ENCODE measurements around the gene SPRR5.

Gene SPRR5

DNA sequence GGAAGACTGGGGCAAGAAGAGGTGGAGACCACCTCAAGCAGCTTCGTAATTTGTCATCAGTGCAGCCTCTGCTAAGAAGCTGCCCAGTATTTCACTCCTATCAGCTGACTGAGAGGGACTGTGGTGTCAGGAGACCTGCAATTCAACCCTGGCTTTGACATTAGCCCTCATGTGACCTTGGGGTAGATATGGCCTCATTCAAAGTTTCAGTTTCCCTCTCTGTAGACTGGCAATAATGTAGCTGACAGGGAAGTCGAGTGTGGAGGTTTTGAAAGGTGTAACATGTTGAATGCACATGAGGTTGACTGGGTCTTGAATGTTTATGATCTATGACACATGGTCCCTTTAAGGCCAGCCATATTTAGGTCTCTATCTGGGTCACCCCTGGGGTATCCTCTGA is 21.2 kb downstream of the SPRR5 start:
- no peak overlapping the region for H3K27ac ChIP-seq (ENCODE audit: low read depth, low read length)
- H3K4me3 ChIP-seq (ENCODE audit: low read depth in 1 of 2, low read length in 2 of 2): no peak overlapping the region
- no peak overlapping the region for H3K9ac ChIP-seq (ENCODE audit: low read length)
- H3K36me3 ChIP-seq (ENCODE audit: insufficient read depth, low read length): no peaks in the 10 kb centered on the region
- H3K27me3 ChIP-seq (ENCODE audit: control insufficient read depth in 1 of 2, insufficient read depth in 2 of 2, low read length in 2 of 2): no peaks in the 10 kb centered on the region
- no peaks in the 10 kb centered on the region for H3K9me3 ChIP-seq (ENCODE audit: low read length)
- no peaks in the 10 kb centered on the region for H3K4me1 ChIP-seq (ENCODE audit: insufficient read depth, low read length)

DNA sequence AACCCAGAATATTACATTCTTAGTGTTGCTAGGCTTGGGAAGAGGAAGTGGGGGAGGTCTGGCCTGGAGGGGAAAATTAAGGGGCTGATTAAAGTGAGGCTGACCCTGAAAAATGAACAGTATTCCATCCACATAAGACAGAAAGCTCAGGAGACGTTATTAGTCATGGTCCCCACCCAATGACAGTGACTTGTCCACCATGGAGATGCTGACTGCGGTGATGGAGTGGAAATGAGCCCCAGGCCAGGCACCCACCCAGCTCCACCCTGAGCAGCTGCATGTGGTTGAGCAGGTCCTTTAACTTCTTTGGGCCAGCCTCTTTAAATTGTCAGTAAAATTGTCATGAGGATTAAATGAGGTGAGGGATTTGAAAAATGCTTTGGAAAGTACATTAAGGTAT is 22.0 kb downstream of the SPRR5 start:
- H3K4me3 ChIP-seq (ENCODE audit: low read depth in 1 of 2, low read length in 2 of 2): no peak overlapping the region
- H3K36me3 ChIP-seq (ENCODE audit: insufficient read depth, low read length): no peaks in the 10 kb centered on the region
- no peak overlapping the region for H3K27ac ChIP-seq (ENCODE audit: low read depth, low read length)
- no peaks in the 10 kb centered on the region for H3K27me3 ChIP-seq (ENCODE audit: control insufficient read depth in 1 of 2, insufficient read depth in 2 of 2, low read length in 2 of 2)
- no peaks in the 10 kb centered on the region for H3K4me1 ChIP-seq (ENCODE audit: insufficient read depth, low read length)
- no peak overlapping the region for H3K9ac ChIP-seq (ENCODE audit: low read length)
- H3K9me3 ChIP-seq (ENCODE audit: low read length): no peaks in the 10 kb centered on the region

DNA sequence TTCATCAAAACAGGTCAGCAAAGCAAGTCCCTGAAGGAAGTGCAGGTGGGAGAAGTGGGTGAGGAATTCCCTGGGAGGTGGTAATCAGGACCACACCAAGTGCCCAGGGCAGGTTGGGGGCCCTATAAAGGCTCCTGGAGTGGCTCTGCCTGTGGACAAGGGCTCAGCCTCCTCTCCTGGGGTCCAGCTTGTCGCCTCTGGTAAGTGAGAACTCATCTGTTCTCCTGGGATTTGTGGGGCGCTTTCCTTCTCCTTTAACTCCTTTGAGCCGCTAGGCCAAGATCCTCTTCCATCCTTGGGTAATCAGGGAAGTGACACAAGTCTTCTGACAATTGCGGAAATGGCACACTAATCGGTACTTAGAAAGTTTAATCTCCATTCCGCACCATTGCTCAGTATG is 23.5 kb downstream of the SPRR5 start, which contains the start of gene SPRR4:
SPRR4 (plus strand) TSS at position 154 of the 400 bp plus-strand sequence. CDS start 1,243 bp downstream, outside the sequence.
- H3K4me1 ChIP-seq (ENCODE audit: insufficient read depth, low read length): no peaks in the 10 kb centered on the region
- H3K27ac ChIP-seq (ENCODE audit: low read depth, low read length): no peak within 1 kb of the TSS
- no peaks in the 10 kb centered on the region for H3K9me3 ChIP-seq (ENCODE audit: low read length)
- H3K27me3 ChIP-seq (ENCODE audit: control insufficient read depth in 1 of 2, insufficient read depth in 2 of 2, low read length in 2 of 2): no peaks in the 10 kb centered on the region
- H3K4me3 ChIP-seq (ENCODE audit: low read depth in 1 of 2, low read length in 2 of 2): no peak within 1 kb of the TSS
- no peaks in the 10 kb centered on the region for H3K36me3 ChIP-seq (ENCODE audit: insufficient read depth, low read length)
- H3K9ac ChIP-seq (ENCODE audit: low read length): no peak within 1 kb of the TSS

DNA sequence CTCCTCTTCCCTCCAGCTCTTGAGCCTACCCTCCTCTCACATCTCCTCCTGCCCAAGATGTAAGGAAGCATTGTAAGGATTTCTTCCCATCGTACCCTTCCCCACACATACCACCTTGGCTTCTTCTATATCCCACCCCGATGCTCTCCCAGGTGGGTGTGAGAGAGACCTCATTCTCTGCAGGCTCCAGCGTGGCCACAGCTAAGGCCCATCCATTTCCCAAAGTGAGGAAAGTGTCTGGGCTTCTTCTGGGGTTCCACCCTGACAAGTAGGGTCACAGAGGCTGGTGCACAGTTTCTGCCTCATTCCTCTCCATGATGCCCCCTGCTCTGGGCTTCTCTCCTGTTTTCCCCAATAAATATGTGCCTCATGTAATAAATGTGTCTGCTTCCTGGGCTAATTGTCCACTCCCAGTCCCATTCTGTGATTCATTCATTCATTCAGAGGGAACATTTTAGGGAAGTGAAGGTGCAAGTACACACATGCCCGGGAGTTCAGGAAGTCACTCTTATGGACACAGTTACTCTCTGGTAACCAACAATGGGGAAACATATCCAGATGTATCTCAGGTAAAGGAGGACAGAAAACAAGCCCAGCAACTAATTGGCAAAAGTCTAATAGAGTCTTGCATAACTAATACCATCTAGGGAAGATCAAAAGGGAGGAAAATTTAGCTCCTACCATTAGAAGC is 25.3 kb downstream of the SPRR5 start:
- Histone ChIP-seq H3K9me3 (ENCODE audit: low read length) (no peaks in the 10 kb centered on the region), H3K9ac (ENCODE audit: low read length) (no peak overlapping the region), H3K4me3 (ENCODE audit: low read depth in 1 of 2, low read length in 2 of 2) (no peak overlapping the region), H3K27ac (ENCODE audit: low read depth, low read length) (no peak overlapping the region), H3K4me1 (ENCODE audit: insufficient read depth, low read length) (no peaks in the 10 kb centered on the region), H3K36me3 (ENCODE audit: insufficient read depth, low read length) (no peaks in the 10 kb centered on the region), H3K27me3 (ENCODE audit: control insufficient read depth in 1 of 2, insufficient read depth in 2 of 2, low read length in 2 of 2) (no peaks in the 10 kb centered on the region)

DNA sequence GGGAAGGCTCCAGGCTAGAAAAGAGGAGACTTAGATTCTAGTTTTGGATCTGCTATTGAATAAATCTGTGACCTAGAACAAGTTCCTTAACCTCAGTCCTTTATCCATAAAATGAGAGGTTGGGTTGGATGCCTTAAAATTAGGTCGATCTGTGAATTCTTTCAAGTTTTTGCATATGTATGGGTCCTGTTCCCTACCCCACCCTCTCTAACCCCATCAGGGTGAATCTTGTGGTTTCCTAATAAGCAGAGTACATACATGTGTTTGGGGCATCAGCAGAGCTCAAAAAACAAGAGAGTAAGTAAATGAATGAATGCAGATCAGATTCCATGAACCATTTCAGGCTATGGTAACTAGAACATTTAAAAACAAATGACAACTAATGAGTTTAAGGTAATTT is 29.7 kb downstream of the SPRR5 start:
- Histone ChIP-seq H3K36me3 (ENCODE audit: insufficient read depth, low read length) (no peaks in the 10 kb centered on the region), H3K27me3 (ENCODE audit: control insufficient read depth in 1 of 2, insufficient read depth in 2 of 2, low read length in 2 of 2) (no peaks in the 10 kb centered on the region), H3K9me3 (ENCODE audit: low read length) (no peaks in the 10 kb centered on the region), H3K4me3 (ENCODE audit: low read depth in 1 of 2, low read length in 2 of 2) (no peak overlapping the region), H3K9ac (ENCODE audit: low read length) (no peak overlapping the region), H3K4me1 (ENCODE audit: insufficient read depth, low read length) (no peaks in the 10 kb centered on the region), H3K27ac (ENCODE audit: low read depth, low read length) (no peak overlapping the region)

DNA sequence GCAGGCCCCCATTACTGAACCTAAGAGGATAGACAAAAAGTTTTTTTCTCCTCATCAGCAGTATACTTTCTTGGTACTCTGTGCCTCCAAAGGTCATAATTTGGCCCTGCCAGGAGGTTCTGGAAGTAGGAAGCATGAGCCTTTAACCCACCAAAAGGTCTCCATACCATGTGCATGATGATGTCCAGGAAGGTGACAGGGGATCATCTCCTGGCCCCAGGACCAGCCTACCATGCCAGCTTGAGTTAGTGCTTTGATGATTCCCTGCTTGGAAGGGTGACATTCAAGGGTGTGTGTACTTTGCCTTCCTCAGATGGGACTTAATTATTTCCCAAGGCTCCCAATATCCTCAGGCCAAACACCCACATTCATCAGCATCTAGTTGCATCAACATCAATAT is 30.6 kb downstream of the SPRR5 start:
- Histone ChIP-seq H3K36me3 (ENCODE audit: insufficient read depth, low read length) (no peaks in the 10 kb centered on the region), H3K9ac (ENCODE audit: low read length) (no peak overlapping the region), H3K4me3 (ENCODE audit: low read depth in 1 of 2, low read length in 2 of 2) (no peak overlapping the region), H3K9me3 (ENCODE audit: low read length) (no peaks in the 10 kb centered on the region), H3K4me1 (ENCODE audit: insufficient read depth, low read length) (no peaks in the 10 kb centered on the region), H3K27ac (ENCODE audit: low read depth, low read length) (no peak overlapping the region), H3K27me3 (ENCODE audit: control insufficient read depth in 1 of 2, insufficient read depth in 2 of 2, low read length in 2 of 2) (no peaks in the 10 kb centered on the region)

DNA sequence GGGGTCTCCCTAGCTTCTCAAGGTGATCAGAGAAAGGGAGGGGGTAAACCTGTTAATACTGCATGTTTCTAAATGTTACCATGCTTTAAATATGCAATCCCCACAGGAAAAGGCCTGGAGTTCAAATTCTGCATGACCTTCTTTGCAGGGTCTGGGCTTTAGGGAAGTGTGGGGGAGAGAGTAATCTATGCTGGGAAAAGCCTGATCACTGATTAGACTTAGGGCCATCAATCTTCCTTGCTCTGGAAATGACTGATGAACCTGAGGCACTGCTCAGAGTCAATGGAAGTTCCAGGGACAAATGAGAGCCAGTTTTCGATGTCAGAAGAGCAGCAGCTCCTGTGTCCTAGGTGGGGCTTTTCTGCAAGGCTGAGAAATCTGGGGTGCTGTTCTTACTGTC is 33.7 kb downstream of the SPRR5 start:
- no peak overlapping the region for H3K27ac ChIP-seq (ENCODE audit: low read depth, low read length)
- H3K9me3 ChIP-seq (ENCODE audit: low read length): no peaks in the 10 kb centered on the region
- H3K27me3 ChIP-seq (ENCODE audit: control insufficient read depth in 1 of 2, insufficient read depth in 2 of 2, low read length in 2 of 2): no peaks in the 10 kb centered on the region
- no peak overlapping the region for H3K9ac ChIP-seq (ENCODE audit: low read length)
- no peaks in the 10 kb centered on the region for H3K36me3 ChIP-seq (ENCODE audit: insufficient read depth, low read length)
- H3K4me3 ChIP-seq (ENCODE audit: low read depth in 1 of 2, low read length in 2 of 2): no peak overlapping the region
- H3K4me1 ChIP-seq (ENCODE audit: insufficient read depth, low read length): no peaks in the 10 kb centered on the region

DNA sequence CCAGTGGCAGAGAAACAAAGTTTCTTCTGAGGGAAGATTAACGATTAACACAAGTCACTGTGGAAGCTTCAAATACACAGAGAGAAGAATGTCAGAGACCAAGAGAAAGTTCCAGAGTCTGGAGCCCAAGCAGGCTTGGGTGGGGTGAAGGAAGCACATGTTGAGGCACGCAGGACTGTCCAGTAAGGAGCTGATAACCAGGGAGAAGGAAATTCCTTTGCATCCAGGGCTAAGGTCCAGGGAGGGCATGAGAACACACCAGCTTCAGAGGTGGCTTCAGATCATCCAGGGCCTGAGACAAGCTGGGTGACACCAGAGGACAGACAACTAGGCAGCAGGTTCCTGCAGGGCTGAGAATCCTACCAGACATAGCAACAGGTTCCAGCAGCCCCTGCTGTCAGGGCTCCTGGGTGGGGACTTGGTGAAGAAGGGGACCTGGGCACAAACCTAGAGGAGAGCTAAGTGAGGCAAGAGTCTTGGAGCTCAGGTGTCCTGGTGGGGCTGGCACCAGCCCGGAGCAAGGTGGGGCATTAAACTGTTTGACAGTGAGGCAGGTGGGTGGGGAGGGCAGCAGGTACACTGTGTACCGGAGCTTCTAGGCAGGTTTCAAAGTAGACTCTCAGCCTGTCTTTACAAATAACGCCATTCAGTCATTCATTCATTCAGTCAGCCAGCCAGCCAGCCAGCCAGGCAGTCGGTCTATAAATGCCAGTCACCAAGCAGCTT is 34.3 kb downstream of the SPRR5 start:
- Histone ChIP-seq H3K36me3 (ENCODE audit: insufficient read depth, low read length) (no peaks in the 10 kb centered on the region), H3K4me3 (ENCODE audit: low read depth in 1 of 2, low read length in 2 of 2) (no peak overlapping the region), H3K27ac (ENCODE audit: low read depth, low read length) (no peak overlapping the region), H3K9ac (ENCODE audit: low read length) (no peak overlapping the region), H3K4me1 (ENCODE audit: insufficient read depth, low read length) (no peaks in the 10 kb centered on the region), H3K9me3 (ENCODE audit: low read length) (no peaks in the 10 kb centered on the region), H3K27me3 (ENCODE audit: control insufficient read depth in 1 of 2, insufficient read depth in 2 of 2, low read length in 2 of 2) (no peaks in the 10 kb centered on the region)

DNA sequence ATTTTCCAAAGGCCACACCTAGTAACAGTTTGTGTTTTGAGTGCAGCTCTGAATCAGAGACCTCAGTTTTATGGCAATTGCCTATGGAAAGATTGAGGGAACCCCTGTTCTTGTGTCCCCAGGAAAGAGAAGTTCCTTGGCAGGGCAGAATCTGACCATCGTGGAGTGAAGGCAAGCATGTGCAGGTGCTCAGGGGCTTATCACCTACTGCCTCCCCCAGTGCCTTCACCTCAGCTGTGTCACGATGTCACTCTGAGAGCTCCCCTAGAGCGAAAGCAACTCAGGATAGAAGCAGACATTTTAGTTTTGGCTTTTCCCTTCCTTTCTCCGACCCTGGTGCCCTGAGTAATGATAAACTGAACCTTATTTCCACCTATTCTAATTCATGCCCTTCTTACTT is 35.1 kb downstream of the SPRR5 start:
- no peaks in the 10 kb centered on the region for H3K9me3 ChIP-seq (ENCODE audit: low read length)
- no peak overlapping the region for H3K27ac ChIP-seq (ENCODE audit: low read depth, low read length)
- H3K36me3 ChIP-seq (ENCODE audit: insufficient read depth, low read length): no peaks in the 10 kb centered on the region
- H3K27me3 ChIP-seq (ENCODE audit: control insufficient read depth in 1 of 2, insufficient read depth in 2 of 2, low read length in 2 of 2): no peaks in the 10 kb centered on the region
- no peak overlapping the region for H3K4me3 ChIP-seq (ENCODE audit: low read depth in 1 of 2, low read length in 2 of 2)
- H3K4me1 ChIP-seq (ENCODE audit: insufficient read depth, low read length): no peaks in the 10 kb centered on the region
- H3K9ac ChIP-seq (ENCODE audit: low read length): no peak overlapping the region

DNA sequence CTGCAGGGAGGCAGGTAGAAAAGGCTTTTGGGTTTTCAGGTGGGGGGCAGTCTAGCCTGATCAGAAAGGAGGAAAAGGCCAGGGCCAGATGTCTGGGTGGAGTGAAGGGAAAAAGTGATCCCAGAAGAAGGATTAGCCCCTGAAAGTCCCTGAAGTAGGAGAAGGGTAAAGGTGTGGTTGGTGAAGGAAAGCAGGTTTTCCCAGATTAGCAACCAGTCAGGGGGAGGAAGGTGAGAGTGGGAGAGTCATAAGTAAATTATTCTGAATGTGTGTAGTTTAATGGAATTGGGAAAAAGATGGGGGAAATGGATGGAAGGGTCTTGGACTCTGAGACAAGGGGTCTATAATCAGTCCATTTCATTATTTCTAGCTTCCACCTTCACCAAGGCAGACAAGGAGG is 36.2 kb downstream of the SPRR5 start:
- H3K27me3 ChIP-seq (ENCODE audit: control insufficient read depth in 1 of 2, insufficient read depth in 2 of 2, low read length in 2 of 2): no peaks in the 10 kb centered on the region
- no peak overlapping the region for H3K4me3 ChIP-seq (ENCODE audit: low read depth in 1 of 2, low read length in 2 of 2)
- no peaks in the 10 kb centered on the region for H3K4me1 ChIP-seq (ENCODE audit: insufficient read depth, low read length)
- no peak overlapping the region for H3K27ac ChIP-seq (ENCODE audit: low read depth, low read length)
- H3K36me3 ChIP-seq (ENCODE audit: insufficient read depth, low read length): no peaks in the 10 kb centered on the region
- H3K9ac ChIP-seq (ENCODE audit: low read length): no peak overlapping the region
- no peaks in the 10 kb centered on the region for H3K9me3 ChIP-seq (ENCODE audit: low read length)

DNA sequence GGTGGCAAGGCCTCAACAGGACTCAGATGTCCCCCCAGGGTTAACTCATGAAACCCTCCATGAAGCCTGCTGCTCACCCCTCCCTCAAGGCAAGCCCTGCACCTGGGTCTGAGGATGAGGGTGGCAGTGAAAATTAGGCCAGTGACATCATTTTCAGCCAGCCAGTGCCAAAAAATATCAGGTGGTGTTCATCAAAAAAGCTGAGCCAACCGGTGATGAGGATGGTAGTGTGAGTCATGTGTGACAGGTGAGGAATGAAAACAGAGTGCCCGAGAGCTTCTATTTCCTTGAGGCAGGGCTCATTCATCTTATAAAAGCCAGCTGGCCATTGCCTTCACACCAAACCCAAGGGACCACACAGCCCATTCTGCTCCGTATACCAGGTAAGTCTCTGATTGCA is 36.7 kb downstream of the SPRR5 start, which contains the start of gene SPRR1A:
SPRR1A (plus strand) TSS at position 339 of the 400 bp plus-strand sequence. CDS start 1,150 bp downstream, outside the sequence.
- Histone ChIP-seq H3K4me3 (ENCODE audit: low read depth in 1 of 2, low read length in 2 of 2) (no peak within 1 kb of the TSS), H3K27ac (ENCODE audit: low read depth, low read length) (no peak within 1 kb of the TSS), H3K4me1 (ENCODE audit: insufficient read depth, low read length) (no peaks in the 10 kb centered on the region), H3K27me3 (ENCODE audit: control insufficient read depth in 1 of 2, insufficient read depth in 2 of 2, low read length in 2 of 2) (no peaks in the 10 kb centered on the region), H3K9me3 (ENCODE audit: low read length) (no peaks in the 10 kb centered on the region), H3K36me3 (ENCODE audit: insufficient read depth, low read length) (no peaks in the 10 kb centered on the region), H3K9ac (ENCODE audit: low read length) (no peak within 1 kb of the TSS)

DNA sequence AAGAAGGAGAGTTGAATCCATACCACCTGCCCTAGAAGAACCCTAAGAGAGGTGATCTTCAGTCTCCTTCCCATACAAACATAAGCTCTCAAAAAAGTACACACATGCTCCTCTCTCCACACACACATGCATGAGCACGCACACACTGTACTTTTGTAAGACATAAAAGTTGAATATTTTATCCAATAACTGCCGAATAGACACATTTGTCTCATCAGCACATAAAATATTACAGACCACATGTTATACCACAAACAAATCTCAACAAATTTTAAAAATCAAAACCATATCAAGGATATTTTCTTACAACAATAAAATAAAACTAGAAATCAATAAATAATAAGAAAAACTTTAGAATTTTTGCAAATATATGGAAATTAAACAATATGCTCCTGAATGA is 39.6 kb downstream of the SPRR5 start:
- H3K36me3 ChIP-seq (ENCODE audit: insufficient read depth, low read length): no peaks in the 10 kb centered on the region
- no peaks in the 10 kb centered on the region for H3K4me1 ChIP-seq (ENCODE audit: insufficient read depth, low read length)
- no peaks in the 10 kb centered on the region for H3K9me3 ChIP-seq (ENCODE audit: low read length)
- H3K9ac ChIP-seq (ENCODE audit: low read length): no peak overlapping the region
- H3K4me3 ChIP-seq (ENCODE audit: low read depth in 1 of 2, low read length in 2 of 2): no peak overlapping the region
- H3K27ac ChIP-seq (ENCODE audit: low read depth, low read length): no peak overlapping the region
- no peaks in the 10 kb centered on the region for H3K27me3 ChIP-seq (ENCODE audit: control insufficient read depth in 1 of 2, insufficient read depth in 2 of 2, low read length in 2 of 2)
